Renal cortical epithelial cell (primary cell): Measurements from ENCODE around the gene NEO1. TPM values are rescaled to one million over a fixed set of nuclear protein-coding genes. Genes with fewer than 3 reads are reported as not detected.
"Not testable (repeated sequence)": the region's sequence is repeated elsewhere in the genome, so short reads cannot be mapped to it uniquely, and the experiment has no call there.

Experiments used
- DNase-seq: peaks from one replicate; pipeline ENCODE4 v3.0.0-alpha.2; 2011; ENCODE audit warnings: low read depth
- total RNA-seq: library from RNA; depleted of rRNA; stranded (reverse); fragments of >200 nt; gene quantifications from 2 replicates; pipeline ENCODE4 v1.2.3, GENCODE V29; 2014

Gene NEO1
- total RNA-seq, 1 donor from 2014 or later = 86.8 TPM

GRCh38 chr15:73195166-73195565, 142.9 kb downstream of the NEO1 start:
- DNase-seq = no peak

GRCh38 chr15:73196113-73196512, 143.8 kb downstream of the NEO1 start:
- no peak for DNase-seq

- DNase-seq = no peak
Observed at GRCh38 chr15:73200339-73200738, 148.1 kb downstream of the NEO1 start.

- no peak for DNase-seq
Observed at GRCh38 chr15:73210630-73211029, 158.4 kb downstream of the NEO1 start.

- no peak for DNase-seq
Observed at GRCh38 chr15:73212424-73212823, 160.2 kb downstream of the NEO1 start.

GRCh38 chr15:73221450-73221849, 169.2 kb downstream of the NEO1 start:
- DNase-seq = not testable (repeated sequence)

GRCh38 chr15:73225358-73226015, 173.2 kb downstream of the NEO1 start:
- no peak for DNase-seq

- no peak for DNase-seq
Observed at GRCh38 chr15:73226093-73226814, 174.0 kb downstream of the NEO1 start.

- DNase-seq = no peak
Observed at GRCh38 chr15:73227433-73228056, 175.3 kb downstream of the NEO1 start.

- no peak for DNase-seq
Observed at GRCh38 chr15:73228128-73228646, 175.9 kb downstream of the NEO1 start.

GRCh38 chr15:73231661-73232419, 179.6 kb downstream of the NEO1 start:
- no peak for DNase-seq

GRCh38 chr15:73232776-73233175, 180.5 kb downstream of the NEO1 start:
- no peak for DNase-seq

GRCh38 chr15:73233623-73234022, 181.4 kb downstream of the NEO1 start:
- DNase-seq = no peak

GRCh38 chr15:73237910-73238309, 185.6 kb downstream of the NEO1 start:
- DNase-seq = peak; percentile 56

GRCh38 chr15:73239564-73240215, 187.4 kb downstream of the NEO1 start:
- no peak for DNase-seq

- peak; percentile 70 for DNase-seq
Observed at GRCh38 chr15:73240866-73241499, 188.7 kb downstream of the NEO1 start.

- DNase-seq = peak; percentile 40
Observed at GRCh38 chr15:73244333-73244732, 192.1 kb downstream of the NEO1 start.

GRCh38 chr15:73246439-73246838, 194.2 kb downstream of the NEO1 start:
- DNase-seq = no peak

GRCh38 chr15:73246898-73247297, 194.6 kb downstream of the NEO1 start:
- DNase-seq = no peak

- no peak for DNase-seq
Observed at GRCh38 chr15:73247331-73247730, 195.1 kb downstream of the NEO1 start.

GRCh38 chr15:73249499-73249898, 197.2 kb downstream of the NEO1 start:
- DNase-seq = no peak
